Tibial nerve (tissue), 4 donors: ENCODE data around the gene MEIS1. TPM values are rescaled to one million over a fixed set of nuclear protein-coding genes. Genes with fewer than 3 reads are reported as not detected.

Experiments used
- DNase-seq, 2 donors: peaks; one replicate each; pipeline ENCODE4 v3.0.0-alpha.2; 2019; ENCODE audit warnings: low spot score in 2 of 2
- H3K27ac ChIP-seq, 4 donors: fragments of 200-600 bp; sonication (generic) in 3 of 4; one replicate each; pipeline ENCODE4 v1.5.1; 2017 to 2019; ENCODE audit warnings: mild to moderate bottlenecking in 1 of 4
- H3K27me3 ChIP-seq, 2 donors: fragments of 200-600 bp; sonication (generic) in 1 of 2; one replicate each; pipeline versions ENCODE4 v1.5.1 to v1.6.0; 2017 to 2019
- H3K36me3 ChIP-seq, 3 donors: fragments of 200-600 bp; sonication (generic); one replicate each; pipeline ENCODE4 v1.5.1; 2018 to 2019
- H3K4me1 ChIP-seq, 4 donors: fragments of 200-600 bp; sonication (generic) in 3 of 4; one replicate each; pipeline ENCODE4 v1.5.1; 2017 to 2019
- H3K4me3 ChIP-seq, 4 donors: fragments of 200-600 bp; sonication (generic) in 3 of 4; one replicate each; pipeline ENCODE4 v1.5.1; 2017 to 2019; ENCODE audit warnings: mild to moderate bottlenecking in 1 of 4, moderate library complexity in 1 of 4
- H3K9me3 ChIP-seq, 4 donors: fragments of 200-600 bp; sonication (generic) in 3 of 4; one replicate each; pipeline ENCODE4 v1.5.1; 2017 to 2019
- EP300 ChIP-seq, 2 donors: sonication (generic); formaldehyde crosslinking; IDR thresholded peaks; one replicate each; pipeline ENCODE4 v1.6.1; 2017; ENCODE audit warnings: antibody characterized with exemption in 2 of 2, mild to moderate bottlenecking in 1 of 2
- POLR2A ChIP-seq, 2 donors: fragments of 450-650 bp; IDR thresholded peaks; one replicate each; pipeline ENCODE4 v1.6.1; 2017; ENCODE audit warnings: antibody characterized with exemption in 2 of 2, mild to moderate bottlenecking in 2 of 2, moderate library complexity in 2 of 2
- WGBS, 2 donors: methylation state at CpG; one replicate each; pipeline ENCODE4 v1.1.5; 2018; 5-methylcytosine and 5-hydroxymethylcytosine counted together
- total RNA-seq, 4 donors: library from RNA; depleted of rRNA; stranded (reverse); fragments of >200 nt; gene quantifications; one replicate each; pipeline ENCODE4 v1.1.0, GENCODE V29; 2016
- TF ChIP-seq, protein P1 (sequence below), 5 experiments: fragments of 200-600 bp in 3 of 5; fragments of 450-650 bp in 2 of 5; sonication (generic) in 3 of 5; IDR thresholded peaks; one replicate each; pipeline ENCODE4 v1.5.1; 2016 to 2019; ENCODE audit warnings: antibody characterized with exemption in 5 of 5, mild to moderate bottlenecking in 3 of 5, moderate library complexity in 2 of 5

The MEIS1 gene
- total RNA-seq, 4 donors from 2014 or later: 9.0 to 18.4 (median 12.5) TPM

GRCh38 chr2:66531155-66531554 is 96.2 kb downstream of the MEIS1 start:
- Histone ChIP-seq H3K27ac (no peak overlapping the region), H3K4me3 (no peak overlapping the region), H3K27me3 (no peaks in the 10 kb centered on the region), H3K4me1 (no peaks in the 10 kb centered on the region), H3K36me3 (no peaks in the 10 kb centered on the region), H3K9me3 (no peaks in the 10 kb centered on the region)
- TF ChIP-seq POLR2A (IDR thresholded peaks at IDR 0.05): no peak
- TF ChIP-seq, protein P1, sequence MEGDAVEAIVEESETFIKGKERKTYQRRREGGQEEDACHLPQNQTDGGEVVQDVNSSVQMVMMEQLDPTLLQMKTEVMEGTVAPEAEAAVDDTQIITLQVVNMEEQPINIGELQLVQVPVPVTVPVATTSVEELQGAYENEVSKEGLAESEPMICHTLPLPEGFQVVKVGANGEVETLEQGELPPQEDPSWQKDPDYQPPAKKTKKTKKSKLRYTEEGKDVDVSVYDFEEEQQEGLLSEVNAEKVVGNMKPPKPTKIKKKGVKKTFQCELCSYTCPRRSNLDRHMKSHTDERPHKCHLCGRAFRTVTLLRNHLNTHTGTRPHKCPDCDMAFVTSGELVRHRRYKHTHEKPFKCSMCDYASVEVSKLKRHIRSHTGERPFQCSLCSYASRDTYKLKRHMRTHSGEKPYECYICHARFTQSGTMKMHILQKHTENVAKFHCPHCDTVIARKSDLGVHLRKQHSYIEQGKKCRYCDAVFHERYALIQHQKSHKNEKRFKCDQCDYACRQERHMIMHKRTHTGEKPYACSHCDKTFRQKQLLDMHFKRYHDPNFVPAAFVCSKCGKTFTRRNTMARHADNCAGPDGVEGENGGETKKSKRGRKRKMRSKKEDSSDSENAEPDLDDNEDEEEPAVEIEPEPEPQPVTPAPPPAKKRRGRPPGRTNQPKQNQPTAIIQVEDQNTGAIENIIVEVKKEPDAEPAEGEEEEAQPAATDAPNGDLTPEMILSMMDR (IDR thresholded peaks at IDR 0.05): no peak
- WGBS, 2 donors: 96% methylated on average over 1 of the region's 1 CpG
- DNase-seq: no peak

DNA sequence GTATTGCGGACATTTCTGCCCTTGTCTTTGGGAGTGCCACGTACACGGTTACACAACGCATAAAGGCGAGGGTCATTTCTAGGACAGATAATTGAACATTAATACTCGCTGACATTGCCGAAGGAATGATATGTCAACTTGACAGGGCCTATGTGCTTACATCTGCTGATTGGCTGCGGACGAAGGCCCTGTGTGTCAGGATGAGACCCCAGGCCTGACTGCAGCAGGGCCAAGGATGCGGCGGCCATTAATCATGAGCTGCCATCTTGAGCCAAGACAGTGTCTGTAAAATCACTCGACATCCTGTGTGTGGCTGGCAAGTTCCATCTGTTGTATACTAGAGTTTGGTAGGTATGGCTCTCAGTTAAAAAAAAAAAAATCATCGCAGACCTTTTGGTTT is 96.6 kb downstream of the MEIS1 start:
- no peaks in the 10 kb centered on the region for H3K36me3 ChIP-seq
- TF ChIP-seq POLR2A (IDR thresholded peaks at IDR 0.05): no peak
- no peak for TF ChIP-seq EP300 (IDR thresholded peaks at IDR 0.05)
- TF ChIP-seq, protein P1 (IDR thresholded peaks at IDR 0.05): no peak
- DNase-seq: no peak
- H3K9me3 ChIP-seq: no peaks in the 10 kb centered on the region
- no peaks in the 10 kb centered on the region for H3K27me3 ChIP-seq
- no peak overlapping the region for H3K4me3 ChIP-seq
- H3K27ac ChIP-seq: no peak overlapping the region
- no peaks in the 10 kb centered on the region for H3K4me1 ChIP-seq
- WGBS, 2 donors: 95% methylated on average over 13 of the region's 13 CpGs

GRCh38 chr2:66532972-66533868 is 98.3 kb downstream of the MEIS1 start:
- Histone ChIP-seq H3K4me1 (no peaks in the 10 kb centered on the region), H3K27me3 (no peaks in the 10 kb centered on the region), H3K36me3 (no peaks in the 10 kb centered on the region), H3K27ac (no peak overlapping the region), H3K9me3 (no peaks in the 10 kb centered on the region), H3K4me3 (no peak overlapping the region)
- whole genome bisulfite sequencing, 2 donors: 76 to 80% methylated on average over 11 of the region's 11 CpGs
- no peak for DNase-seq
- no peak for TF ChIP-seq POLR2A (IDR thresholded peaks at IDR 0.05)
- TF ChIP-seq EP300 (IDR thresholded peaks at IDR 0.05): no peak
- TF ChIP-seq, protein P1 (IDR thresholded peaks at IDR 0.05): no peak

DNA sequence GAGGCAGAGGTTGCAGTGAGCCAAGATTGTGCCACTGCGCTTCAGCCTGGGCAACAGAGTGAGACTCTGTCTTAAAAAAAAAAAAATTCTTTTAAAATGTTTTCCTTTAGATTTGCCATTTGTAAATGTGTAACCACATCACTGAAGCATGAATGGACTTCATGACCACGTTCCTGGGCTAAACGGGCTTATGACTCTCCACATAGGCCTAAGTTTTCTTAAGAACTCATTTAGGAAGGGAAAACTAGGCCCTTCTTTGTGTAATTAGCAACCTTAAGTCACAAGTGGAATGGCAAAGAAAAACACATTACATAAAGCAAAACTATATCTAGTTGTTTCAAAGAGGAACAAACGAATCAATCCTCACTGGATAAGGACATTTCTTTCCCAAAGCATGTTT is 99.5 kb downstream of the MEIS1 start:
- H3K27ac ChIP-seq: no peak overlapping the region
- no peaks in the 10 kb centered on the region for H3K4me1 ChIP-seq
- H3K4me3 ChIP-seq: no peak overlapping the region
- H3K27me3 ChIP-seq: no peaks in the 10 kb centered on the region
- WGBS, 2 donors: 78 to 85% methylated on average over 4 of the region's 4 CpGs
- no peak for DNase-seq
- H3K9me3 ChIP-seq: no peaks in the 10 kb centered on the region
- TF ChIP-seq, protein P1 (IDR thresholded peaks at IDR 0.05): no peak
- no peaks in the 10 kb centered on the region for H3K36me3 ChIP-seq

GRCh38 chr2:66535574-66536289 is 100.8 kb downstream of the MEIS1 start:
- Histone ChIP-seq H3K36me3 (no peaks in the 10 kb centered on the region), H3K27ac (no peak overlapping the region), H3K27me3 (no peaks in the 10 kb centered on the region), H3K9me3 (no peaks in the 10 kb centered on the region), H3K4me1 (no peaks in the 10 kb centered on the region), H3K4me3 (no peak overlapping the region)
- TF ChIP-seq, protein P1 (IDR thresholded peaks at IDR 0.05): no peak
- TF ChIP-seq POLR2A (IDR thresholded peaks at IDR 0.05): no peak
- no peak for TF ChIP-seq EP300 (IDR thresholded peaks at IDR 0.05)
- no peak for DNase-seq
- WGBS, 2 donors: 78 to 88% methylated on average over 3 of the region's 3 CpGs
